ENCODE data around the gene RXRG.

- TF ChIP-seq, protein P1, sequence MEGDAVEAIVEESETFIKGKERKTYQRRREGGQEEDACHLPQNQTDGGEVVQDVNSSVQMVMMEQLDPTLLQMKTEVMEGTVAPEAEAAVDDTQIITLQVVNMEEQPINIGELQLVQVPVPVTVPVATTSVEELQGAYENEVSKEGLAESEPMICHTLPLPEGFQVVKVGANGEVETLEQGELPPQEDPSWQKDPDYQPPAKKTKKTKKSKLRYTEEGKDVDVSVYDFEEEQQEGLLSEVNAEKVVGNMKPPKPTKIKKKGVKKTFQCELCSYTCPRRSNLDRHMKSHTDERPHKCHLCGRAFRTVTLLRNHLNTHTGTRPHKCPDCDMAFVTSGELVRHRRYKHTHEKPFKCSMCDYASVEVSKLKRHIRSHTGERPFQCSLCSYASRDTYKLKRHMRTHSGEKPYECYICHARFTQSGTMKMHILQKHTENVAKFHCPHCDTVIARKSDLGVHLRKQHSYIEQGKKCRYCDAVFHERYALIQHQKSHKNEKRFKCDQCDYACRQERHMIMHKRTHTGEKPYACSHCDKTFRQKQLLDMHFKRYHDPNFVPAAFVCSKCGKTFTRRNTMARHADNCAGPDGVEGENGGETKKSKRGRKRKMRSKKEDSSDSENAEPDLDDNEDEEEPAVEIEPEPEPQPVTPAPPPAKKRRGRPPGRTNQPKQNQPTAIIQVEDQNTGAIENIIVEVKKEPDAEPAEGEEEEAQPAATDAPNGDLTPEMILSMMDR (conservative IDR thresholded peaks at IDR 0.05 in 1 of 2, IDR thresholded peaks at IDR 0.05 in 1 of 2; ENCODE audit: low read depth in 1 of 2, low read length in 2 of 2) = no peak
- peak; percentile 23 for TF ChIP-seq EZH2 (IDR thresholded peaks at IDR 0.05; ENCODE audit: low read length, missing control alignments)
Measured at GRCh38 chr1:165352442-165353293, 92.3 kb downstream of the RXRG start.

Data from fibroblast of lung (primary cell).